NCI-H1048 (cell line): ENCODE data around the gene ITPKC.
A peak's percentile ranks its signal among the peaks of the same experiment; 100 is the strongest.

Source experiments
- DNase-seq: peaks from one replicate; lab custom pipeline; 2025; lab: John Stamatoyannopoulos, UW

The ITPKC gene

DNA sequence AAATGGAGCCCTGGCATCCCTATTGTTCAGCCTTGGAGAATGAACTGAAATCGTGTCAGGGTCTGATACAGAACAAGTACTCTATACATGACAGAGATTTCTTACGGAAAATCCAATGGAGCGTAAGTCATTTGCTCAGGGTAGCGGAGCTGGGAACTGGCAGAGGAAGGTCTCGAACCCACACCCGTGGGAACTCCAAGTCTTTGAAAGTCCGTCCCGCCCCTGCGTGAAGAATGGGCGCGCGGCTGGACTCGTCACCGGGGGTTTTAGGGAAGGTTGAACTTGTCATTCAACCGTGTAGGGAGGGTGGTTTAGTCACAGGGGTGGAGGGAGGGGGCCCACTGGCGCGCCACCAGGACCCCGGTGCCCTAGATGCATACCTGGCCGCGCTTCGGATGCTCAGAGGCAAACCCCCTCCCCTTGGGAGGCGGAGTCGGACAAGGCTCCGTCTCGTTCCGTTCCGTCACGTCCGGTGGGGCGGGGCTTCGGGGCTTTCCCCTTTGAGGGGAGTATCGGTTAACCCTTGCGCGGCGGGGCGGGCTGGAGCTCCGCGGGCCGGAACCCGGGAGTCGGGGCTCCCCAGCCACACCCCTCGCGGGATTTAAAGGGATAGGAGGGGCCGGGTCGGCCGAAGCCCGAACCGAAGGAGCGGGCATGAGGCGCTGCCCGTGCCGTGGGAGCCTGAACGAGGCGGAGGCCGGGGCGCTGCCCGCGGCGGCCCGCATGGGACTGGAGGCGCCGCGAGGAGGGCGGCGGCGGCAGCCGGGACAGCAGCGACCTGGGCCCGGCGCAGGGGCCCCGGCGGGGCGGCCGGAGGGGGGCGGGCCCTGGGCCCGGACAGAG, at the start of gene ITPKC, which contains the start of gene COQ8B:
Gene ITPKC, plus strand, starts transcription at position 631 of the 843 bp plus-strand sequence. Its CDS starts 24 bp downstream, at position 655.
Gene COQ8B, minus strand, starts transcription at position 405 of the 843 bp plus-strand sequence. CDS start 2,254 bp downstream, outside the sequence.
- DNase-seq, result peak; percentile 97

DNA sequence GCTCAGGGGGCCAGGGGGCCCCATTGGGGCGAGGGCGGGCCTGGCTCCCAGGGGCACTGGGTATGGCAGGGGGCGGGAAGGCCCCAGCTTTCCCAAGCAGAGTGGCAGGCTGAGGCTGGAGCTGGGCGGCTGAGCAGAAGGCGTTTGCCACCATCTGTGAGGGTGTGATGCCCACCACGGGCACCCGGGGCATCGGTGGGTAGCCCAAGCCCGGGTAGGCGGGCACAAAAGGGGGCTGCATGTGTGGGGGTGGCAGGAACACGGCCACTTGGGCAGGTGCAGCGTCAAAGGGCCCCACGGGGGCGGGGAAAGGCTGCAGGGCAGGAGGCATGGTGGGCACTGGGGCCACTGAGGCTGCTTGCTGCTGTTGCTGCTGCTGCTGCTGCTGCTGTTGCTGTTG, 49.3 kb upstream of the ITPKC start:
- no peak for DNase-seq

DNA sequence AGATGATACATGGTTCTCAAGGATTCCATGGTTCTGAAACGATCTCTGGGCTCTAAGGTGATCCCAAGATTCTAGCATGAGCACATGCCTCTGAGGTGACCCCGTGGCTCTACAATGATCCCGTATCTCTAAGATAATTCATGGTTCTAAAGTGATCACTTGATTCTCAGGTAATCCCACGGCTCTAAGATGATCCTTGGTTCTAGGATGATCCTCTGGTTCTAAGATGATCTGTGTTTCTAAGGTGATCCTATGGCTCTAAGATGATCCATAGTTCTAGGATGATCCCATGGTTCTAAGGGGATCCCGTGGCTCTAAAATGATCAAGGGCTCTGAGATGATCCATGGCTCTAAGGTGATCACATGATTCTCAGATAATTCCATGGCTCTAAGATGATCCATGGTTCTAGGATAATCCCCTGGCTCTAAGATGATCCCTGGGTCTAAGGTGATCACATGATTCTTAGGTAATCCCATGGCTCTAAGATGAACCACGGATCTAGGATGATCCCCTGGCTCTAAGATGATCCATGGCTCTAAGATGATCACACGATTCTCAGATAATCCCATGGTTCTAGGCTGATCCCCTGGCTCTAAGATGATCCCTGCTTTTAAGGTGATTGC, 47.8 kb upstream of the ITPKC start:
- DNase-seq, result no peak

DNA sequence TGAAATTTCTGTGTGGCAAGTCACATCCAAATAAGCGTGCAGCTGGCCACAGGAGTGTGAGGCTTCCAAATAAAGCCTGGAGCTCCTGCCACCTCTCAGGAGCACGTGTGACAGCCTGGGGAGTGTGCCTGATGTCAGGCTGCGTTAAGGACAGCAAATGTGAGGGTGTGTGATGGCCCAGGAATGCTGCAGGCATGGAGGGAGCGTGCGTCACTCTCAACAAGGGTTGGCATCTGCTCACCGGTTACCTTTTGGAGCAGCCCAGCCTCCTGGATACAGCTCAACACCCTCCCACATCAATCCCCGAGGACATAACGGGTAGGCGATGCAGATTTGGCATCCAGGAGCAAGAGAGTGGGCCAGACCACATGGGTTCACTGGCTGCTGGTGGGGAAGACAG, 45.5 kb upstream of the ITPKC start:
- no peak for DNase-seq

DNA sequence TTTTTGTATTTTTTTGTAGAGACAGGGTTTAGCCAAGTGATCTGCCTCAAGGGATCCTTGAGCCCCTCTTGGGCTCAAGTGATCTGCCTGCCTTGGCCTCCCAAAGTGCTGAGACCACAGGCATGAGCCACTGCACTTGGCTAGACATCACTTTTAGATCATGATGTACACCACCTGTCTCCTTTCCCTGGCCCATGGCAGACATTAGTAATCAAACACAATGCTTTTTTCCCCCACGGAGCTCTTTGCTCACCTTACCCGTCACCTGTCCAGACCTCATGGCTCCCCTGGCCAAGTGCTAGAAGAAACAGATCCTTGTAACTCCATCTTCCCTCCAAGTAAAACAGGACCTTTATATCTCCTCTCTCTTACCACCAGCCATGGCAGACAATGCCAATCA, 44.9 kb upstream of the ITPKC start:
- DNase-seq, result no peak

DNA sequence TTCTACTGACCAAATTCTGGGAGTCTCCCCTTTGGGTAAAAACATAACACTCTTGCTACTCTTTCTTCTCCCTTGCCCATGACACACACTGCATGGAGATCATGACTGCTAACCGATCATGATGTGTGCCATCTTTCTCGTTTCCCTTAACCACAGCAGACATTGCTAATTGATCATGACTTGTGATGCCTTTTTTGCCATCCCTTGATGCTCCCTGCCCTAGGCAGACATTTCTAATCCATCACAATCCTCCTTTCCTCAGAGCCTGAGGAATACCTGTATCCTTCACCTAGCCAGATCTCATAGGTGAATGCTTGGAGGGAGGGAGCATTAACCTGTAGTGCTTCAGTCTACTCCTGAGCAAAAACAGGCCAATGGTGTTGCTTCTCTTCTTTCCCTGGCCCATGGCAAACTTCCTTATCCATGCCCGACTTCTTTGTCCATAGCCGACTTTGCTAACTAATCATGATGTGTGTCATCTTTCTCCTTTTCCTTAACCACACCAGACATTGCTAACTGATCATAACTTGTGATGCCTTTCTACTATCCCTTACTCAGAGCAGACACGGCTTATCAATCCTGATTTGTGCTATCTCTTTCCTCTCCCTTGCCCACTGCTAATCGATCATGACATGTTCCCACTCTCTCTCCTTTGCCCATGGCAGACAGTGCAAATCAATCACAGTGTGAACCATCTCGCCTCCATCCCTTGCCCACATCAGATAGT, 44.2 kb upstream of the ITPKC start:
- DNase-seq, result no peak

DNA sequence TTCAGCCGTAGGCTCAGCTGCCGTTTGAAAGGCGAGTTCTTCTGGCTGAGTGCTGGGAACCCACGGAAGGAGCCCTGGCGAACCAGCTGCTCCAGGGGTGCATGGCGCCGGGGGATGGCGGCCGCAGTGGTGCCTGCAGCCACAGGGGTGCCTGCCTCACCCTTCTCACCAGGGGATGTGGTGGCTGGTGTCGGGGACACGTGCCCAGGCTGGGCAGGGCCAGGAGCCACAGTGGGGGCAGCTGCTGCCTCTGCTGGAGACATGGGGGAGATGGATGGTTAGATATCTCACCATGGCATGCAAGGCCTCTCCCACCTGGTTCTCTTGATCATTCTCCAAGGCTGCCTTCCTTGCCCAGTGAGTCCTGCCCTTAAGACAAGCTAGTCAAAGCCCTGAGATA, 43.5 kb upstream of the ITPKC start:
- DNase-seq, result no peak

DNA sequence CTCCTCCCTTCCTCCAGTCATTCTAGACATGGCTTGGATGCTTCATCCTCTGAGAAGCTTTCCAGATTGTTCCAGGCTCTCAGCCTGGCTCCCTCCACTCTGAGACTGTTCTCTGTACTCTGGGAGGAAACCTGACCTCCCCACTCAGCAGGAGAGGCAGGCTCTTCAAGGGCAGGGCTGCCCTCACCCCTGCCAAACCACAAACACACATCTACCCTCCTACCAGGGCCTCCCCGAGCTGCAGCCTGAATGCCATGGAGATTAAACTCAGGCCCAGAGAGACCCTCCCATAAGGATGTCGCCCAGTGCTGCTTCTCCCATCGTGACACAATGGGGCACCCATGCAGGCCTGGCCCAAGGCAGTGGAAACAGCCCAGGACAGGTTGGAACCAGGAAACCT, 42.6 kb upstream of the ITPKC start:
- DNase-seq, result no peak

DNA sequence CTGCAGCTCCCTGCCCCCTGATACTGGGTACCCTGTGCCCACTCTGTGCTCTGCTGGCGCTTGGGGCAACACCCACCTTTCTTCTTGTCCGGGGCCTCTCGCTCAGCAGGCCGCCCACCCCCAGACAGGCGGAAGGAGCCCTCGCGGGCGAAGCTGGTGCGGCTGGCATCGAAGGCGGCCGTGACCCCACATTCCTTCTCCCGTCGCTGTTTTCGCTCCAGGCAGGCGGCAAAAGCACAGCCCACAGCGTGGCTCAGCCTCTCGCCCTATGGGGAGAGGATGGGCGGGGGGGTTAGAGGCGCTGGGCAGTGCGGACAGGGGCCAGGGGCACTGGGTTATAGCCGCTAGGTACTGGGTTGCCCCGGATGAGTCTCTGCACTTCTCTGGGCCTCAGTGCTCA, 39.8 kb upstream of the ITPKC start:
- DNase-seq, result no peak

DNA sequence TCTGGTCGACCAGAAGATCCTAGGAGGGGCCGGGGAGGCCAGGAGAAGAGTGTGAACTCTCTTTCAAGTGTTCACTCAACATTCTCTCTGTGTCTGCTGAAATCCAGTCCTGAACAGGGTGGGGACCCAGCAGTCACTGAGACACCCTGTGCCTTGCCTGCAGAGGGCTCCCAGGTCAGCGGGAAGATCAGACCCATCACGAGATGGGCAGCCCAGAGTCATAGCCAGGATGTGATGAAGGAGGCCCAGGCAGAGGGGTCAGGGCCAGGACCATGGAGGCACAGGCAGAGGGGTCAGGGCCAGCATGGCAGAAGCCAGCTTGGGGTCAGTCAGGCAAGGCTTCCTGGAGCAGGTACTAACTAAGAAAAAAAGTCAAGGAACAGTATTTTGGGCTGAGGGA, 35.9 kb upstream of the ITPKC start:
- DNase-seq, result no peak

DNA sequence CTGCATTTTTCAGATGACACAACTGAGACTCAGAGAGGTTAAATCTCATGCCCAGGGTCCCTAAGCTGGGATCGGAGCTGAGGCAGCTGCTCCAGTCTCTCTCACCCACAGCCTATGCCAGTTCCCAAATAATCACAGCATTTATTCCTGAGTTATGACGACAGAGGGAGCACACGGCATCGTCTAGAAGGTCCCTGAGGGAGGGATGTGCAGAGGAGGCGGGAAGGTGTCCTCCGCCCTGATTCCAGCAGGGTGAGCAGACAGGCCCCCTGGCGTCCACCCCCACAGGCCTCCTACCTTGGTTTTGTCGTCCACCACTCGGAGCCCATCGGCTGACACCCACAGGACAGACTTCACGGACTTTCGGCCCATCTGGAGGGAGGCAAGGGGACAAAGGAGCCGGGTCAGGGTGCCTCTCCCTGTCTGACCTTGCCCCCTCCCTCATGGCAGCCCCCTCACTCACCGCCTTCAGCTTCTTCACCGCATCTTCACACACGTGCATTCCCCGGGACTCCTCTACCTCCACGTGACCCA, 34.4 kb upstream of the ITPKC start:
- no peak for DNase-seq

DNA sequence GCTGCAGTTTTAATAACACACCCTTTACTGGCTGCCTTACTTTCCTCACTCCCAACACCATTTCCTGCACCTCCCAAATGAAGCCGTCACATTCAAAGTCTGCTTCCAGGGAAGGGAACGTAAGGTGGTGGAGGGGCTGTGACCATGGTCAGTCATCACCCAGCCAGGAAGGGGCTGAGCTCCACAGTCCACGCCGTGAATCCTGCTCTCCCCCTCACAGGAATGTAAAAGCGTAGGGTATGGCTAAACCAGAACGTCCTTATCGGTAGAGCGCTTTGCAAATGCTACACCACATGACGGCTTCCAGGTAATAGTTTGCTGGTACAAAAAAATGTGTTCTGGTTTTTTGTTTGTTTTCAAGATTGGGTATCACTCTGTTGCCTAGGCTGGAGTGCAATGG, 33.5 kb upstream of the ITPKC start:
- DNase-seq, result no peak

DNA sequence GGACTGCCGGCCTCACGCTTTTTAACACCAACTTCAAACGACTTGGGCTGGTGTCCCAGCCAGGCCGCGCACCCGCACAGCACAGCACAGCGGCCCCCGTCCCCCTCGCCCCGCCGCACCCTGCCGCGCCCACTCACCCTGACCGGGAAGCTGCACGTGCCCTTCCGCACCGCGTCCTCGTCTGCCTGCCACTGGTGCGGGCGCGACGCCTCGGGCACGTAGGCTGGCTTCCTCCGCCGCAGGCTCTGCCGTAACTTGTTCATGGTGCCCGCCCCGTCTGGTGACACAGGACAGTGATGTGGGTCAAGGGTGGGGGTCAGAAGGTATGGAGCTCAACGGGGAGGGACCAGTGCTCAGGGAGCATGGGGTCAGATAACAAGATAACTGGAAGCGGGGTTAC, 32.6 kb upstream of the ITPKC start:
- DNase-seq, result no peak

DNA sequence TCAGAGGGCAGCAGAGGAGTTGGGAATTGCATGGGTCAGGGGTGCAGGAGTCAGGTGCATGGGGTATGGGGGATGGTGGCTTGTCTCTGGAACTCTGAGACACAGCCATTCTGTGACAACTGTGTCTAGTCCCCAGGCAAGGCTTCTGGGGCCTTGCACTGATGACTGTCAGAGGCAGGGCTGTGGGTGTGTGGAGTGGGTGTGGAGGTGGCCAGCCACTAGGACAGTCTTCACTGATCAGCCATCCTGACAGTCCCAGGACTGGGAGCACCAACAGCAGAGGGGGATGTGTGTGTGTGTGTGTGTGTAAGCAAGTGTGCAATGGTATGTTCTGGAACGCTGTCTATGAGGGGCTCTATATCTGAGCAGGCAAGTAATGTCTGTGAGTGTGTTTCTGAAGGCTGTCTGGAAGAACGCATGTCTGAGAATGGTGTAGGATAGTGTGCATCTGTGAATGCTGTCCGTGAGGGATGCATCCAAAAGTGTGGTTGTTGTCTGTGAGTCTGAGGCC, 31.8 kb upstream of the ITPKC start:
- DNase-seq, result no peak

DNA sequence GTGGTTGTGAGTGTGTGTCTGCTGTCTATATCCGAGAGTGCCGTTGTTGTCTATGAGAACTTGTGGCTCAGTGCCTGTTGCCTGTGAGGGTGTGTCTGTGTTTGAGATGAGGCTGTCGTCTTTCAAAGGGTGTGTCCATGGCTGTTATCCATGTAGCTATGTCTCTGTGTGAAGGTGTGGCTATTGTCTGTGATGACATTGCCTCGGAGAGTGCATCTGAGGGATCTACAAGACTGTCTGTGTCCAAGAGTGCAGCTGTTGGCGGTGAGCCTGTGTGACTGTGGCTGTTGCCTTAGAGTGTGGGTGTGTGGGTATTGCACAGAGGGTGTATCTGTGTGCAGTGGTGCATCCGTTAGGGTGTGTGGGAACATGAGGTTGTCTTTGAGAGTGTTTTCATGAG, 31.3 kb upstream of the ITPKC start:
- no peak for DNase-seq

DNA sequence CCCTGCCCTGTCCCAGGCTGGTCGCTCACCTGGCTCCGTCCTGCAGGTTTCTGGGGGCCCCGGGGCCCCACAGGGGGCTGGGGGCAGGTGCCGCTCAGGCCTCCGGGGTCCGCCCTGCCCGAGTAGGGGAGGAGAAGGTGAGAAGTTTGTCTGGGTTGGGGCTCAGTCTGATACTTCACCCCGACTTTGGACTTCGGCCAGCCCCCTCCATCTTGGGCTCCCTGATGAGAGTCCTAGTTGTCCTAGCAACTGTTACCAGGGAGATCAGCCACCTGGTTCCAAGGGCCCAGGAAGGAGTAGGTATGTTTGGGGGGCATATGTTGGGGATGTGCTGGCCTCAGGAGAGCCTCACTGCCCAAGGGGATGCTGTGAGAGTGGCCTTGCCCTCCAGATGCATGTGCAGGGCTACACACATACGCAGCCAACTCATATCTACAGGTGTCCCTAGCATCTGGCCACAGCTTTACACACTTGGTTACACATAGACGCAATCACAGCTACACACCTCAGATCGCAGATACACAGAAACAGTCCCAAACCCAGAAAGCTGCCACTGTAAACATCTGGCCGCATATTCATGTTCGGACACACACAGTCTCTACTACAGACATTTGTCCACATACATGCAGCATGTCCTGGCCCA, 29.9 kb upstream of the ITPKC start:
- no peak for DNase-seq

DNA sequence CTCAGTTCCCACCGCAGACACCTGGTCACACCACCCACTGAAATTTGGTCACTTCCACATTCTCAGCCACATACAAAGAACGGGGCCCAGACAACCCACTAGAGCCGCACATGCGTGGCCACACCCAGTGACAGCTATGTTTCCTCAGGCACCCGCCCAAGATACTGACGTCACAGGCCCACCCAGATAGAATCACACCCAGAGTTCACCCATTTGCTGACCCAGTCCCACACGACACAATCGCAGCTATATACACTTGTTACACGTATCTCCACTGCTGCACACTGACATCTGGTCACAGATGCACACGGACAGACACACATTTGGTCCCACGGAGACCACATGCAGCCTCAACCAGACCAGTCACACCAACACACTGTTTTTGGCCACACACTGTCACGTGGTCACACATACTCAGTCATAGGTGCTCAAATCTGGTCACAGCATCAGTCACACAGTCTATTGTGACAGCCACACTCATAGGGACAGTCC, 29.3 kb upstream of the ITPKC start:
- DNase-seq, result no peak

DNA sequence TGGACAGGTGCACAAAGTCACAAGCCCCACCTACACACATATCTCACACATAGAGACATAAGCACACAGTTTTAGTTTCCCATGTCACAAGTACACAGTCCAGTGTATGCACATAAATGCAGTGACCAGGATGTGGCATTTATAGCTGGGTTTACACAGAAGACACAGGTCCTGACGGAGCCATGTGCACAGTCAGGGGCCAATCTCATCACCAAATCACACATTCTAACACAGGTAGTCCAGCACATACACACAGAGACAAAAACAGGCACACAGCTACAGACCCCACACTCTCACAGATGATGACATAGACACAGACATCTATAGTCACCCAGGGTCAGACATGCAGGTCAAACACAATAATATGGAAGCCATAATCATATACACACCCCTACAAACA, 28.6 kb upstream of the ITPKC start:
- no peak for DNase-seq

DNA sequence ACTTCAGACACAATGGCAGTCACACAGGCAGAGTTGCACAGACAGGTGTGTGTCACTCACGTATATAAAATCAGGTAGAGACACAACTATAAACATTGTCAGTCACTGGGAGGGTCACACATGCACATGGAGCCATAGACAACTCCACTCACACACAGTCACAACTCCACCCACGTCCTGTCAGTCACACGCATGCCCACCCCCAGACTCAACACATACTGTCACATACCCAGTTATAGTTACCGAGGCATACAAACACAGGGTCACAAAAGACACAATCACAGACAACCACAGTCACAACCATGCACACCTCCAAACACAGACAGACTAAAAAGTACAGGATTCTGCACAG, 27.9 kb upstream of the ITPKC start:
- DNase-seq, result no peak

DNA sequence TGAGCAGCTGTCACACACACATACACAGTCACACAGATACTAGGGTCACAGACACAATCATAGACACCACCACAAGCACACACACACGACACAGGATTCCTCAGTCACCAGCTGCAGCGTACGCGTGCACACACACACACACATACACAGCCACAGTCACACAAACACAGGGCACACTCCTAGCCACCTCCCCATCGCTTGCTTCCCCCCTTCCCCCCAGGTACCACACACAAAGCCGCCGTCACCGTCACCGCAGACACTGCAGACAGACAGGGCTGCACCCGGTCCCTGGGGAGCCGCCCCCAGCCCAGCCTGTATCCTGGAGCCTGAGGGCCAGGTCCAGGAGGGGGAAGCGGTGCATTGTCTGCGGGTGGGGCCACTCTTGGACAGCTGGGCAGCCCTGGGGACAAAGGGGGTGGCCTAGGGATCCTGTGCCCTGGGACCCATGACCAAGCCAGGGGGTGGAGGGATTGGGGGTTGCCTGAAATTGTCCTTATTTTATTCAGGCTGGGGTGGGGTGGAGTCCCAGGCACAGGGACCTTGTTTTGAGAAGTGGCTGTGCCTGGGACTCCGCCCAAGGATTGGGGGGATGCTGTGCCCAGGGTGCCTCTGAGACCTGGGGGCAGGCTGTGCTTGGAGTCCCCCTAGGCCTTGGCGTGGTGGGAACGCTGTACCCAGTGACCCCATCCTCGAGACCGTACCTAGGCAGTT, 27.4 kb upstream of the ITPKC start:
- no peak for DNase-seq

DNA sequence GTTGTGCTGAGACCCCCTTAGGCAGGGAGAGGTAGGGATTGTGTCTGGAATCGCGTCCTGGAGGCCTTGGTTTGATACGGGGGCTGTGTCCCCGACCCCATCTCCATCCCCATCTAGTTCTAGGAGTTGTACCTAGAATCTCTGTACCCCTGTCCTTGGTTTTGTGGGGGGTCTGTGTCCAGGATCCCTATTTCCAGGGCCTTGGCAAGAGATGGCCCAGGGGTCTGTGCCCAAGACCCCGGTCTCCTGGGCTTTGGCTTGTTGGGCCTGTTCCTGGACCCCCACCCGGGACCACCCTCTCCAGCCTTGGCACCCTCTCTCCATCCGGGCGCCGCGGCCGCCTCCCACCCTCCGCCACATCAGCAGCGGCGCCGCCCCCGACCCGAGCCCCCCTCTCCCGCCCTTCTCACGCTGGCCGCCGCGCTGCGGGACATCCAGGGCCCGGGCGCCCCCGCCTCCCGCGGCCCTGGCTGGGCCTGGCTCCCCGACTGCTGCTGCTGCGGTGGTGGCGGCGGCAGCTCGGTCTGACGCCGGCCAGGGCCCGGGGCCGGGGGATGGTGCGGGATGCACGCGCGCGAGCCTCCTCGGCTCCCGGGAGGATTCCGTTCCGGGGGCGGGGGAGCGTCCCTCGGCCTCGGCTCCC, 26.7 kb upstream of the ITPKC start, which contains the start of gene NUMBL:
Gene NUMBL, minus strand, starts transcription at position 602 of the 643 bp plus-strand sequence. Its CDS starts 168 bp downstream, at position 434.
- no peak for DNase-seq
